Lower leg skin (tissue), 3 donors: ENCODE measurements around the gene PLAGL2.

Experiments
- CTCF ChIP-seq, 3 donors: fragments of 450-650 bp; IDR thresholded peaks; one replicate each; pipeline ENCODE4 v1.5.1; 2016; ENCODE audit warnings: antibody characterized with exemption in 3 of 3, mild to moderate bottlenecking in 3 of 3, moderate library complexity in 2 of 3
- POLR2A ChIP-seq, 2 donors: fragments of 450-650 bp; IDR thresholded peaks; one replicate each; pipeline ENCODE4 v1.6.1; 2016 to 2017; ENCODE audit warnings: antibody characterized with exemption in 2 of 2, mild to moderate bottlenecking in 1 of 2, moderate library complexity in 1 of 2

GRCh38 chr20:32167552-32167951 lies 40.0 kb downstream of the PLAGL2 start:
- TF ChIP-seq CTCF (IDR thresholded peaks at IDR 0.05) (no peak), POLR2A (IDR thresholded peaks at IDR 0.05) (no peak)
